HepG2 (cell line): ENCODE measurements around the gene CLPTM1. TPM values are rescaled to one million over a fixed set of nuclear protein-coding genes. Genes with fewer than 3 reads are reported as not detected.
"Not testable (repeated sequence)": the region's sequence is repeated elsewhere in the genome, so short reads cannot be mapped to it uniquely, and the experiment has no call there.

Source experiments
- ATAC-seq: fragments of 200-7000 bp; cut with Tn5 transposase; 3 replicates; pipeline ENCODE4 v1.9.1; 2020; ENCODE audit warnings: mild to moderate bottlenecking, moderate library complexity
- BruUV-seq: library from RNA; stranded (reverse); fragments of 400-500 nt; replicated peaks from 2 replicates; lab custom pipeline; 2021; lab: Mats Ljungman, UMichigan
- CTCF ChIA-PET: fragments of 300-600 bp; formaldehyde crosslinking; extraction: SDS; loops from one replicate; lab custom pipeline; 2021; ENCODE audit warnings: low total read pairs, inconsistent platforms, low intra/inter-chr PET ratio; lab: Yijun Ruan, JAX
- POLR2A ChIA-PET: fragments of 350-600 bp; sonication (Branson Sonifier 250); formaldehyde crosslinking; loops from one replicate; lab custom pipeline; 2020; ENCODE audit warnings: antibody characterized with exemption, inconsistent platforms; lab: Yijun Ruan, JAX
- DNase-seq: peaks from one replicate; pipeline ENCODE4 v3.0.0-alpha.2; 2015; ENCODE audit warnings: low spot score
- FAIRE-seq: peaks from 3 replicates; lab custom pipeline; 2011; peaks lifted over from hg19 to GRCh38; lab: Jason Lieb, UNC
- H2AFZ ChIP-seq: one replicate; pipeline ENCODE4 v1.6.1; 2011; ENCODE audit warnings: low read length, inconsistent platforms
- H3K27ac ChIP-seq: fragments of 300-600 bp; 3 replicates; pipeline ENCODE4 v1.8.0; 2011; ENCODE audit warnings: mixed run types, mild to moderate bottlenecking, mixed read lengths, low read length, inconsistent platforms; ENCODE audit not compliant: insufficient read depth; ENCODE audit errors: extremely low read length
- H3K27me3 ChIP-seq, 2 experiments: fragments of 200-600 bp in 1 of 2; 2 replicates in 1 of 2; 3 replicates in 1 of 2; pipeline versions ENCODE4 v1.6.0 to v1.8.0; 2011; ENCODE audit warnings: low read length in 2 of 2, mild to moderate bottlenecking in 2 of 2, moderate library complexity in 2 of 2, inconsistent platforms in 1 of 2; ENCODE audit not compliant: insufficient read depth in 2 of 2, control insufficient read depth in 1 of 2
- H3K36me3 ChIP-seq, 2 experiments: fragments of 200-600 bp in 1 of 2; replicated peaks in 1 of 2; 2 replicates in 1 of 2; 3 replicates in 1 of 2; pipeline versions ENCODE4 v1.5.1 to v1.8.0; 2011; ENCODE audit warnings: low read length in 2 of 2, inconsistent platforms in 1 of 2; ENCODE audit not compliant: insufficient read depth in 2 of 2, control insufficient read depth in 1 of 2
- H3K4me1 ChIP-seq: 2 replicates; pipeline ENCODE4 v1.5.1; 2012; ENCODE audit warnings: low read length, inconsistent platforms; ENCODE audit not compliant: insufficient read depth
- H3K4me2 ChIP-seq: 2 replicates; pipeline ENCODE4 v1.6.0; 2011; ENCODE audit warnings: low read depth, low read length, inconsistent platforms
- H3K4me3 ChIP-seq, 3 experiments: fragments of 200-600 bp in 1 of 3; sonication (generic), shearing (Covaris generic) in 1 of 3; replicated peaks in 1 of 3; 2 replicates each; pipeline ENCODE4 v1.5.1; 2011 to 2016; ENCODE audit warnings: low read length in 3 of 3, inconsistent platforms in 2 of 3, low read depth in 2 of 3, mild to moderate bottlenecking in 2 of 3, control low read depth in 1 of 3, mixed read lengths in 1 of 3; ENCODE audit not compliant: insufficient read depth in 1 of 3
- H3K79me2 ChIP-seq: one replicate; pipeline ENCODE4 v1.6.1; 2011; ENCODE audit warnings: low read length, inconsistent platforms; ENCODE audit not compliant: insufficient read depth
- H3K9ac ChIP-seq: 2 replicates; pipeline ENCODE4 v1.6.0; 2011; ENCODE audit warnings: mild to moderate bottlenecking, low read depth, low read length, inconsistent platforms; ENCODE audit not compliant: insufficient read depth
- H3K9me3 ChIP-seq: 2 replicates; pipeline ENCODE4 v1.5.1; 2012; ENCODE audit warnings: mild to moderate bottlenecking, low read length
- H4K20me1 ChIP-seq: 2 replicates; pipeline ENCODE4 v1.6.0; 2011; ENCODE audit warnings: inconsistent platforms, mild to moderate bottlenecking, low read length, moderate library complexity; ENCODE audit not compliant: insufficient read depth
- HNRNPH1 ChIP-seq: fragments of 200-400 bp; formaldehyde crosslinking; optimal IDR thresholded peaks from 2 replicates; pipeline ENCODE3; 2017; ENCODE audit warnings: mild to moderate bottlenecking, low read depth, low read length
- NAIF1 ChIP-seq: sonication (generic); formaldehyde crosslinking; IDR thresholded peaks from 2 replicates; pipeline ENCODE4 v1.5.0; 2020; ENCODE audit warnings: mild to moderate bottlenecking, missing genetic modification reagents, borderline replicate concordance
- RXRB ChIP-seq: IDR thresholded peaks from 2 replicates; pipeline ENCODE4 v1.6.1; 2016; ENCODE audit warnings: borderline replicate concordance, missing genetic modification reagents, missing compliant biosample characterization
- SRSF4 ChIP-seq: fragments of 200-400 bp; formaldehyde crosslinking; IDR thresholded peaks from one replicate; pipeline ENCODE4 v1.6.1; 2018; ENCODE audit warnings: mild to moderate bottlenecking, low read depth, low read length, moderate library complexity; ENCODE audit not compliant: poor library complexity, severe bottlenecking
- STAG1 ChIP-seq: sonication (generic); formaldehyde crosslinking; IDR thresholded peaks from 2 replicates; pipeline ENCODE4 v1.4.0; 2020; ENCODE audit warnings: missing genetic modification reagents
- ZFP90 ChIP-seq: sonication (generic); formaldehyde crosslinking; IDR thresholded peaks from 2 replicates; pipeline ENCODE4 v1.8.0; 2022; ENCODE audit warnings: missing genetic modification reagents, mild to moderate bottlenecking, inconsistent platforms, borderline replicate concordance
- ZHX2 ChIP-seq, 2 experiments: sonication (generic) in 1 of 2; formaldehyde crosslinking in 1 of 2; IDR thresholded peaks; 2 replicates each; pipeline versions ENCODE4 v1.6.1 to v1.9.0; 2014 to 2022; ENCODE audit warnings: antibody characterized with exemption in 1 of 2, borderline replicate concordance in 1 of 2, inconsistent platforms in 1 of 2, low read depth in 1 of 2, missing genetic modification reagents in 1 of 2
- ZNF264 ChIP-seq: sonication (generic); formaldehyde crosslinking; IDR thresholded peaks from 2 replicates; pipeline ENCODE4 v1.4.0; 2020; ENCODE audit warnings: missing genetic modification reagents
- ZNF3 ChIP-seq: IDR thresholded peaks from 2 replicates; pipeline ENCODE4 v1.7.0; 2017; ENCODE audit warnings: inconsistent platforms
- ZNF354B ChIP-seq: sonication (generic); formaldehyde crosslinking; IDR thresholded peaks from 2 replicates; pipeline ENCODE4 v1.8.0; 2022; ENCODE audit warnings: mild to moderate bottlenecking, missing genetic modification reagents
- ZNF362 ChIP-seq: sonication (generic); formaldehyde crosslinking; IDR thresholded peaks from 2 replicates; pipeline ENCODE4 v1.4.0; 2020; ENCODE audit warnings: missing genetic modification reagents, mild to moderate bottlenecking, borderline replicate concordance
- ZNF776 ChIP-seq: sonication (generic); formaldehyde crosslinking; IDR thresholded peaks from 2 replicates; pipeline ENCODE4 v1.4.0; 2020; ENCODE audit warnings: mild to moderate bottlenecking, missing genetic modification reagents
- WGBS: methylation state at CpG from one replicate; pipeline ENCODE4 v1.1.6; 2017; ENCODE audit warnings: low lambda C conversion rate; 5-methylcytosine and 5-hydroxymethylcytosine counted together
- in situ Hi-C: cut with HindIII; loops from 2 replicates; pipeline ENCODE4 v1.10.0; 2017; ENCODE audit warnings: low pct_unique_long_range_greater_than_20kb; ENCODE audit not compliant: extremely low pct_ligation_motif_present
- intact Hi-C: fragments of 100-400 bp; cut with micrococcal nuclease; formaldehyde crosslinking; loops from one replicate; pipeline ENCODE4 v1.10.0; 2022; ENCODE audit not compliant: unreplicated experiment
- polyA plus RNA-seq, 8 experiments: library from polyadenylated mRNA; depleted of rRNA in 3 of 8; stranded (reverse) in 7 of 8; unstranded in 1 of 8; fragments of >200 nt; fragmentation: Illumina TruSeq in 4 of 8; extraction: Trizol in 4 of 8; gene quantifications; 2 replicates each; pipeline versions ENCODE4 v1.2.1 to v1.2.3, GENCODE V29; 2011 to 2016; ENCODE audit warnings: low read depth in 4 of 8, missing spikeins in 1 of 8, mixed read lengths in 1 of 8; ENCODE audit not compliant: insufficient read depth in 1 of 8
- total RNA-seq, 5 experiments: library from RNA; depleted of rRNA; stranded (reverse); fragments of >200 nt; fragmentation: Illumina TruSeq; extraction: Trizol; gene quantifications; 2 replicates each; pipeline ENCODE4 v1.2.3, GENCODE V29; 2016; ENCODE audit warnings: low read depth in 1 of 5

Gene CLPTM1
- total and polyA plus RNA-seq, 2 of the 13 experiments (the other 11 are each of a cell fraction or from before 2014, with no cell fraction given), result 34.9 to 42.8 TPM

GRCh38 chr19:44971451-44971850 lies 16.3 kb downstream of the CLPTM1 start:
- FAIRE-seq, H3K27me3 ChIP-seq, H4K20me1 ChIP-seq, POLR2A ChIA-PET, intact Hi-C loops, H3K79me2 ChIP-seq, H2AFZ ChIP-seq, H3K9ac ChIP-seq, DNase-seq, BruUV-seq, H3K4me3 ChIP-seq, H3K9me3 ChIP-seq, CTCF ChIA-PET, H3K4me2 ChIP-seq, H3K27ac ChIP-seq, ATAC-seq, in situ Hi-C loops: not testable (repeated sequence)
- Histone ChIP-seq H3K36me3 (peaks cover 23 to 54% of the 10 kb centered on the region in 2 experiments), H3K4me1 (peaks cover 18% of the 10 kb centered on the region)
- WGBS, result 99% methylated on average over 6 of the region's 6 CpGs

- Histone ChIP-seq H3K27ac (no peak overlapping the region), H3K9ac (no peak overlapping the region), H4K20me1 (no peaks in the 10 kb centered on the region), H3K4me2 (no peak overlapping the region), H2AFZ (no peak overlapping the region), H3K27me3 (no peaks in the 10 kb centered on the region), H3K4me3 (no peak overlapping the region), H3K9me3 (no peaks in the 10 kb centered on the region), H3K79me2 (no peaks in the 10 kb centered on the region), H3K4me1 (peaks cover 18% of the 10 kb centered on the region), H3K36me3 (peaks cover 33 to 64% of the 10 kb centered on the region in 2 experiments)
- intact Hi-C loops, result no loop called here
- DNase-seq, result no peak
- ChIA-PET POLR2A (no interaction called here), CTCF (no interaction called here)
- 83% methylated on average over 2 of the region's 13 CpGs for WGBS
- in situ Hi-C loops, result no loop called here
- no peak for FAIRE-seq
- ATAC-seq, result no peak
- BruUV-seq, result no TSS peak
- TF ChIP-seq ZHX2 (IDR thresholded peaks at IDR 0.05; ENCODE audit: low read depth), result no peak
- TF ChIP-seq ZHX2 (CRISPR knock-in tag; IDR thresholded peaks at IDR 0.05; ENCODE audit: borderline replicate concordance), result no peak
- TF ChIP-seq NAIF1, result no peak
- no peak for TF ChIP-seq ZNF3 (CRISPR knock-in tag)
- TF ChIP-seq RXRB (CRISPR knock-in tag), result no peak
- no peak for TF ChIP-seq ZNF776 (CRISPR knock-in tag)
- no peak for TF ChIP-seq ZNF354B (CRISPR knock-in tag)
- TF ChIP-seq ZNF362 (CRISPR knock-in tag), result no peak
- TF ChIP-seq STAG1 (CRISPR knock-in tag), result no peak
- TF ChIP-seq HNRNPH1, result no peak
- no peak for TF ChIP-seq ZFP90 (CRISPR knock-in tag)
- no peak for TF ChIP-seq ZNF264 (CRISPR knock-in tag)
- no peak for TF ChIP-seq SRSF4
Measured at GRCh38 chr19:44972802-44973201, 17.6 kb downstream of the CLPTM1 start.
